Hepatocyte (in vitro differentiated cells): Measurements from ENCODE around the gene CHST2.

Source experiments
- EZH2 ChIP-seq: fragments of 200-600 bp; sonication (generic); IDR thresholded peaks from 2 replicates; pipeline ENCODE4 v1.6.1; 2016; ENCODE audit warnings: antibody characterized with exemption, mild to moderate bottlenecking, borderline replicate concordance
- EZH2phosphoT487 ChIP-seq: fragments of 200-600 bp; sonication (generic); IDR thresholded peaks from one replicate; pipeline ENCODE4 v1.6.1; 2018; ENCODE audit warnings: antibody characterized with exemption, mild to moderate bottlenecking, low read depth, moderate library complexity; ENCODE audit not compliant: unreplicated experiment, severe bottlenecking
- TF ChIP-seq, protein P1 (sequence below): fragments of 200-600 bp; sonication (generic); IDR thresholded peaks from 2 replicates; pipeline ENCODE4 v1.5.1; 2016; ENCODE audit warnings: antibody characterized with exemption, mild to moderate bottlenecking; ENCODE audit not compliant: poor library complexity

DNA sequence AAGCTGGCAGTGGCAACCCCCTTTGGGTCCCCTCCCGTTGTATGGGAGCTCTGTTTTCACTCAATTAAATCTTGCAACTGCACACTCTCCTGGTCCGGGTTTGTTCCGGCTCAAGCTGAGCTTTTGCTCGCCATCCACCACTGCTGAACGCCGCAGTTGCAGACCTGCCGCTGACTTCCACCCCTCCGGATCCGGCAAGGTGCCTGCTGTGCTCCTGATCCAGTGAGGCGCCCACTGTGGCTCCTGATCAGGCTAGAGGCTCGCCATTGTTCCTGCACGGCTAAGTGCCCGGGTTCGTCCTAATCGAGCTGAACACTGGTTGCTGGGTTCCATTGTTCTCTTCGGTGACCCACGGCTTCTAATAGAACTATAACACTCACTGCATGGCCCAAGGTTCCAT, 22.8 kb downstream of the CHST2 start:
- TF ChIP-seq EZH2phosphoT487 = no peak
- TF ChIP-seq, protein P1, sequence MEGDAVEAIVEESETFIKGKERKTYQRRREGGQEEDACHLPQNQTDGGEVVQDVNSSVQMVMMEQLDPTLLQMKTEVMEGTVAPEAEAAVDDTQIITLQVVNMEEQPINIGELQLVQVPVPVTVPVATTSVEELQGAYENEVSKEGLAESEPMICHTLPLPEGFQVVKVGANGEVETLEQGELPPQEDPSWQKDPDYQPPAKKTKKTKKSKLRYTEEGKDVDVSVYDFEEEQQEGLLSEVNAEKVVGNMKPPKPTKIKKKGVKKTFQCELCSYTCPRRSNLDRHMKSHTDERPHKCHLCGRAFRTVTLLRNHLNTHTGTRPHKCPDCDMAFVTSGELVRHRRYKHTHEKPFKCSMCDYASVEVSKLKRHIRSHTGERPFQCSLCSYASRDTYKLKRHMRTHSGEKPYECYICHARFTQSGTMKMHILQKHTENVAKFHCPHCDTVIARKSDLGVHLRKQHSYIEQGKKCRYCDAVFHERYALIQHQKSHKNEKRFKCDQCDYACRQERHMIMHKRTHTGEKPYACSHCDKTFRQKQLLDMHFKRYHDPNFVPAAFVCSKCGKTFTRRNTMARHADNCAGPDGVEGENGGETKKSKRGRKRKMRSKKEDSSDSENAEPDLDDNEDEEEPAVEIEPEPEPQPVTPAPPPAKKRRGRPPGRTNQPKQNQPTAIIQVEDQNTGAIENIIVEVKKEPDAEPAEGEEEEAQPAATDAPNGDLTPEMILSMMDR = no peak
- no peak for TF ChIP-seq EZH2
